RWPE2 (cell line): ENCODE results near the gene MTOR.

Experiments
- ATAC-seq: fragments of 200-7000 bp; cut with Tn5 transposase; 3 replicates; pipeline ENCODE4 v1.9.1; 2021; ENCODE audit warnings: low read depth
- DNase-seq: peaks from one replicate; pipeline ENCODE4 v3.0.0-alpha.2; 2020; ENCODE audit warnings: low spot score
- H3K27ac ChIP-seq: fragments of 450-650 bp; 2 replicates; pipeline ENCODE4 v1.5.1; 2017; ENCODE audit warnings: mild to moderate bottlenecking; ENCODE audit not compliant: poor library complexity, severe bottlenecking
- H3K27me3 ChIP-seq: fragments of 250-450 bp; sonication (Bioruptor Pico); 2 replicates; pipeline ENCODE4 v1.5.1; 2021; ENCODE audit warnings: mild to moderate bottlenecking, moderate library complexity; ENCODE audit not compliant: insufficient read depth, poor library complexity, severe bottlenecking
- H3K36me3 ChIP-seq: fragments of 250-450 bp; sonication (Bioruptor Pico); 2 replicates; pipeline ENCODE4 v1.5.1; 2020; ENCODE audit warnings: low read depth, mild to moderate bottlenecking, moderate library complexity
- H3K4me1 ChIP-seq: fragments of 250-450 bp; sonication (Bioruptor Pico); 2 replicates; pipeline ENCODE4 v1.5.1; 2021; ENCODE audit warnings: mild to moderate bottlenecking, moderate library complexity; ENCODE audit not compliant: insufficient read depth, poor library complexity, severe bottlenecking
- H3K4me3 ChIP-seq: fragments of 250-450 bp; sonication (Bioruptor Pico); 2 replicates; pipeline ENCODE4 v1.5.1; 2021; ENCODE audit warnings: mild to moderate bottlenecking, moderate library complexity; ENCODE audit not compliant: severe bottlenecking
- H3K9me3 ChIP-seq: fragments of 250-450 bp; sonication (Bioruptor Pico); 2 replicates; pipeline ENCODE4 v1.5.1; 2021; ENCODE audit warnings: mild to moderate bottlenecking, moderate library complexity; ENCODE audit not compliant: severe bottlenecking
- CTCF ChIP-seq: fragments of 450-650 bp; IDR thresholded peaks from one replicate; pipeline ENCODE4 v1.5.1; 2017; ENCODE audit warnings: mild to moderate bottlenecking, moderate library complexity; ENCODE audit not compliant: poor library complexity, severe bottlenecking

The MTOR gene

GRCh38 chr1:11143401-11143800, 119.0 kb downstream of the MTOR start:
- no peaks in the 10 kb centered on the region for H3K27me3 ChIP-seq
- H3K27ac ChIP-seq, result no peak overlapping the region
- ATAC-seq (no peak), DNase-seq (no peak)
- H3K9me3 ChIP-seq, result no peaks in the 10 kb centered on the region
- H3K4me3 ChIP-seq, result no peak overlapping the region
- peaks cover 48% of the 10 kb centered on the region for H3K36me3 ChIP-seq
- TF ChIP-seq CTCF, result no peak
- H3K4me1 ChIP-seq, result peaks cover 28% of the 10 kb centered on the region

- Histone ChIP-seq H3K27me3 (no peaks in the 10 kb centered on the region), H3K27ac (no peak overlapping the region), H3K36me3 (peaks cover 48% of the 10 kb centered on the region), H3K4me1 (peaks cover 22% of the 10 kb centered on the region), H3K4me3 (no peak overlapping the region), H3K9me3 (no peaks in the 10 kb centered on the region)
- DNase-seq (no peak), ATAC-seq (no peak)
- TF ChIP-seq CTCF, result no peak
Observed at GRCh38 chr1:11142618-11143391, 119.5 kb downstream of the MTOR start.

GRCh38 chr1:11138952-11139351, 123.4 kb downstream of the MTOR start:
- H3K36me3 ChIP-seq, result peaks cover 49% of the 10 kb centered on the region
- no peak overlapping the region for H3K4me3 ChIP-seq
- peak overlapping the region; percentile 15 for H3K27ac ChIP-seq
- H3K9me3 ChIP-seq, result no peaks in the 10 kb centered on the region
- no peak for DNase-seq
- H3K4me1 ChIP-seq, result peaks cover 28% of the 10 kb centered on the region
- ATAC-seq, result peak; percentile 59; the same call in 1 of the 3 replicates
- no peaks in the 10 kb centered on the region for H3K27me3 ChIP-seq
- no peak for TF ChIP-seq CTCF

GRCh38 chr1:11138029-11138428, 124.3 kb downstream of the MTOR start:
- no peak for ATAC-seq
- Histone ChIP-seq H3K27me3 (no peaks in the 10 kb centered on the region), H3K9me3 (no peaks in the 10 kb centered on the region), H3K27ac (no peak overlapping the region), H3K4me3 (no peak overlapping the region), H3K36me3 (peaks cover 48% of the 10 kb centered on the region), H3K4me1 (peaks cover 26% of the 10 kb centered on the region)
- DNase-seq, result no peak
- no peak for TF ChIP-seq CTCF

GRCh38 chr1:11134898-11135266, 127.5 kb downstream of the MTOR start:
- no peak overlapping the region for H3K4me3 ChIP-seq
- no peaks in the 10 kb centered on the region for H3K9me3 ChIP-seq
- no peak for DNase-seq
- ATAC-seq, result no peak
- TF ChIP-seq CTCF, result no peak
- peak overlapping the region; percentile 28 for H3K27ac ChIP-seq
- peaks cover 67% of the 10 kb centered on the region for H3K36me3 ChIP-seq
- H3K27me3 ChIP-seq, result no peaks in the 10 kb centered on the region
- peaks cover 26% of the 10 kb centered on the region for H3K4me1 ChIP-seq
